HFFc6 (cell line): ENCODE data around the gene TULP3. TPM values are rescaled to one million over a fixed set of nuclear protein-coding genes. Genes with fewer than 3 reads are reported as not detected.
A peak's percentile ranks its signal among the peaks of the same experiment; 100 is the strongest.

Source experiments
- DNase-seq: peaks from one replicate; pipeline ENCODE4 v3.0.0-alpha.2; 2018
- H3K27ac Mint-ChIP-seq: 2 replicates; pipeline ENCODE4 v1.8.0; 2020; ENCODE audit warnings: mild to moderate bottlenecking, mixed read lengths
- H3K27me3 Mint-ChIP-seq: 2 replicates; pipeline ENCODE4 v1.8.0; 2021; ENCODE audit warnings: mild to moderate bottlenecking, moderate library complexity, mixed read lengths; ENCODE audit not compliant: insufficient read depth
- H3K36me3 Mint-ChIP-seq: 2 replicates; pipeline ENCODE4 v1.8.0; 2021; ENCODE audit warnings: low read depth, mixed read lengths
- H3K4me1 Mint-ChIP-seq: 2 replicates; pipeline ENCODE4 v1.8.0; 2020; ENCODE audit warnings: low read depth, mixed read lengths
- H3K4me3 Mint-ChIP-seq: 2 replicates; pipeline ENCODE4 v1.8.0; 2020; ENCODE audit warnings: mild to moderate bottlenecking, moderate library complexity, mixed read lengths
- H3K9me3 Mint-ChIP-seq: 2 replicates; pipeline ENCODE4 v1.8.0; 2020; ENCODE audit warnings: mild to moderate bottlenecking, mixed read lengths
- total RNA-seq, 6 experiments: library from RNA; stranded (reverse); fragmentation: NEBNext Ultra II Directional; extraction: Animal tissue kit (Norgen Biotek cat#: 25700); gene quantifications; 2 replicates in 1 of 6; 3 replicates in 5 of 6; pipeline ENCODE4 v1.2.3, GENCODE V29; 2021
- TF ChIP-seq, protein P1 (sequence below): fragments of 200-600 bp; sonication (generic); IDR thresholded peaks from 2 replicates; pipeline ENCODE4 v1.5.0; 2021; ENCODE audit warnings: antibody characterized with exemption, mild to moderate bottlenecking

TULP3 gene
- total RNA-seq, 6 experiments from 2014 or later = 25.8 to 34.0 (median 31.6) TPM

DNA sequence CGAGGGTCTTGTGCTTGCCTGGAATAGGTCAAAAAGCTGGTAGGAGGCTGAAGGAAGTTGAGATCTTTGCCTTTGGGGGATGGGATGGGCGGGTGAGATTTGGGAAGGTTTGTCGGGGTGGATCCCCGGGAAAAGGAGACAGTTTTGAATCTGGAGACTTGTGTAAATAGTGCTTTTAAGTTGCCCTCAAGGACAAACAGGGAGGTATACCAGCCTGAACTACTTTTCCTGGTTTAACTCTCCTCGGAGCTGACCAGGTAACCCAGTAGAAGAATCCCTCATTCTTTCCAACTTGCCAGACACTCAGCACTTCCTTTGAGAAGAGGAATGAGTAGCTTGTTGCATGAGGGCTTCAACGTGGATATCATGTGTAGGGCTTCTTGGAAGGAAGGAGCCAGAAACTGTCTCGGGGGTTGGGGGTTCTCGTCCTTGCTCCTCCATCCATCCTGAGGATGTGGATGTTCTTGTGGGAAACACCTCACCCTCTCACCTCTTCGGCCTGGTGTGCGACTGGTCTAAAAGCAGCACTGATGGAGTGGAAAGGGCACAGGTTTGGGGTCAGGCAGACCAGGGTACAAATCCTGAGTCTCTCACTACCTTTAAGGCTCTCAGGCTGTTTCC is 70.4 kb downstream of the TULP3 start:
- H3K36me3 Mint-ChIP-seq = peaks cover 17% of the 10 kb centered on the region
- H3K4me3 Mint-ChIP-seq = peak overlapping the region; percentile 93
- peaks cover 46% of the 10 kb centered on the region for H3K4me1 Mint-ChIP-seq
- peaks cover 2% of the 10 kb centered on the region; the same call in 1 of the 2 replicates for H3K27me3 Mint-ChIP-seq
- no peaks in the 10 kb centered on the region for H3K9me3 Mint-ChIP-seq
- peak overlapping the region; percentile 85 for H3K27ac Mint-ChIP-seq
- TF ChIP-seq, protein P1, sequence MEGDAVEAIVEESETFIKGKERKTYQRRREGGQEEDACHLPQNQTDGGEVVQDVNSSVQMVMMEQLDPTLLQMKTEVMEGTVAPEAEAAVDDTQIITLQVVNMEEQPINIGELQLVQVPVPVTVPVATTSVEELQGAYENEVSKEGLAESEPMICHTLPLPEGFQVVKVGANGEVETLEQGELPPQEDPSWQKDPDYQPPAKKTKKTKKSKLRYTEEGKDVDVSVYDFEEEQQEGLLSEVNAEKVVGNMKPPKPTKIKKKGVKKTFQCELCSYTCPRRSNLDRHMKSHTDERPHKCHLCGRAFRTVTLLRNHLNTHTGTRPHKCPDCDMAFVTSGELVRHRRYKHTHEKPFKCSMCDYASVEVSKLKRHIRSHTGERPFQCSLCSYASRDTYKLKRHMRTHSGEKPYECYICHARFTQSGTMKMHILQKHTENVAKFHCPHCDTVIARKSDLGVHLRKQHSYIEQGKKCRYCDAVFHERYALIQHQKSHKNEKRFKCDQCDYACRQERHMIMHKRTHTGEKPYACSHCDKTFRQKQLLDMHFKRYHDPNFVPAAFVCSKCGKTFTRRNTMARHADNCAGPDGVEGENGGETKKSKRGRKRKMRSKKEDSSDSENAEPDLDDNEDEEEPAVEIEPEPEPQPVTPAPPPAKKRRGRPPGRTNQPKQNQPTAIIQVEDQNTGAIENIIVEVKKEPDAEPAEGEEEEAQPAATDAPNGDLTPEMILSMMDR = no peak
- DNase-seq = no peak

DNA sequence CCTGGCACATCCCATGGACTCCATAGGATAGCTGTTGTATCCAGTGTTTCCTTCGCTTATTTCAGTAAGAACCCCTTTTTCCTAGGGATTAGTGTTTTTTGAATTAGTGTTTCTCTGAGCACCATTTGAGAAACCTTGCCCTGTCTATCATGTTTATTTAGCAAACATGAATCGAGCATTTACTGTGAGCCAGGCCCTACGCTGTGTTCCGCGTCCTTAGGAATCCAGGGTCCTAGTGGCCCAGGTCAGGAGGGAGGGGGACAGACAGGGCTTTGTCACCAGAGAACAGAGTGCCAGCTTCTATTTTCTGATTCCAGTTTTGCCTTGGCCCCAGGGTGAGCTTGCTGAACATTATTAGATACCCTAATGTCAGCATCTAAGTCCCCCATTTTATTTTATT is 71.0 kb downstream of the TULP3 start:
- no peak overlapping the region for H3K27ac Mint-ChIP-seq
- H3K4me1 Mint-ChIP-seq = peaks cover 46% of the 10 kb centered on the region
- TF ChIP-seq, protein P1 = no peak
- DNase-seq = no peak
- H3K9me3 Mint-ChIP-seq = no peaks in the 10 kb centered on the region
- H3K27me3 Mint-ChIP-seq = peaks cover 2% of the 10 kb centered on the region; the same call in 1 of the 2 replicates
- peaks cover 18% of the 10 kb centered on the region for H3K36me3 Mint-ChIP-seq
- no peak overlapping the region; the same call in 1 of the 2 replicates for H3K4me3 Mint-ChIP-seq

DNA sequence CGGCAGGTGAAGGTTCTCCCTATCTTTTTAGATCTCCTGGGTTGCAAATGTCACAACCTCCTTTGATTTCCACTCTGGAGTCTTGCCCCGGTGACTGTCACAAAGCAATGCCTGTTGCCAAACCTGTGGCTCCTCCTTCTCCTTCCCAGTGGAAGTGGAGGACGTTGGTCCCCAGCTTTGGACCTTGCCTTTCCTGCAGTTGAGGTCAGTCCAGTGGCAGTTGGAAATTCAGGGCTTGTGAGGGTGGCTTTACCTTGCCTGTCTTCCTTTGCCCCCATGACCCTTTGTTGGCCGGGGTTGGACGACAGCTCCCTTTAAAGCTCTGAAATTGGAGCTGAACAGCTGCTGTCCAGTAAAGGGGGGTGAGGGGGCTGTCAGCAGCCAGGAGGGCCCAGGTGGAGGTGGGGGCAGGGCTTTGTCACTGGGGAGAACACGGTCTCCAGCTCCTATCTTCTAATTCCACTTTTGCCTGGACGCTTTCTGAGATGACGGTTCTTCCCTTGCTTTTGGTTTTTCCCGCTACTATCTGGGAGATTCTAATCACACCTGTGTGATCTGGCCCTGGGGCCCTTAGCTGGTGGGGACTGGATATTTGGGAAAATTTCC is 72.6 kb downstream of the TULP3 start:
- Mint-ChIP-seq H3K4me1 (peaks cover 33% of the 10 kb centered on the region), H3K4me3 (no peak overlapping the region), H3K36me3 (peaks cover 9% of the 10 kb centered on the region), H3K27ac (no peak overlapping the region), H3K27me3 (peaks cover 2% of the 10 kb centered on the region; the same call in 1 of the 2 replicates), H3K9me3 (no peaks in the 10 kb centered on the region)
- TF ChIP-seq, protein P1 = no peak
- DNase-seq = no peak

DNA sequence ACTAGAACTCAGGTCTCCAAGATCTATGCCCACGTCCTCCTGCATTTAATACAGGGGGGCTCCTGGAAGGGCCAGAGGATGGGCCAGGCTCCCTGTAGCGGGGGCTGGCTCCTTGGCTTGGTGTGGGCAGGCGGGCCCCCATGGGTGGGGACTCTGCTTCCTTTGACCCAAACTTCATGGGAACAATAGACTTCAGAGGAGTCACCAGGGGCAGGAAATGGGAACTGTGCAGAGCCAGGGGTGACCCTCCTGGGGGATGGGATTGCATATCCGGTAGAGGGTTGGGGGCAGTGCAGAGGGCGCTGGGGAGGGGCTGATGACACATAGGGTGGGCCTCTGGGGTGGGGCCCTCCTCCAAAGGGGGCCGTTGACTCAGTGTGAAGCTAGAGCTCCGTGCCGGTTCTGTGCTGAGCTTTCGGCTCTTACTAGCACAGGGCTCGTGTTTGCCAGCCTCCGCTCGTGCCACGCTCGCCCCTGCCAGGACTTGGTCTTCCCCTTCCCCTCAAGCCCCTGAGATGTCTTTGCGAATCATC is 73.1 kb downstream of the TULP3 start:
- Mint-ChIP-seq H3K4me1 (peaks cover 28% of the 10 kb centered on the region), H3K9me3 (no peaks in the 10 kb centered on the region), H3K27ac (no peak overlapping the region), H3K36me3 (peaks cover 9% of the 10 kb centered on the region), H3K4me3 (no peak overlapping the region), H3K27me3 (peaks cover 2% of the 10 kb centered on the region; the same call in 1 of the 2 replicates)
- TF ChIP-seq, protein P1 = no peak
- DNase-seq = no peak

DNA sequence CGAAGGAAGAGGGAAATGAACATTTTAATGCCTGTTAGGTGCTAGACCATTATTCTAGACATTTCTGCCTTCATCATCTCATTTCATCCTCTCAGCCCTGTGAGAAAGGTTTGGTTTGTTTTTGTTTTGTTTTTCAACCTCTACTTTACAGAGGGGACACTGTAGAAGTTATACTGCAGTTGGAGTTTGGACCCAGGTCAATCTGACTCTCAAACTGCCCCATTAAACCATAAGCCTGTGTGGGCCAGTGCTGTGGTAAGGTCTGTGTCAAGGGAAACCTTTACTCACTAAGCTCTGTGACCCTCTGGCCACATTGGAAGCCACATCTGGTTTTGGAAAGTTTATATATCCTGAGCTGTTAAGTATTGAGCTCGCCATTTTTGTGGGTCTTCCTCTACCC is 77.0 kb downstream of the TULP3 start:
- Mint-ChIP-seq H3K4me1 (peaks cover 20% of the 10 kb centered on the region), H3K9me3 (no peaks in the 10 kb centered on the region), H3K36me3 (peaks cover 13% of the 10 kb centered on the region), H3K4me3 (no peak overlapping the region), H3K27me3 (peaks cover 4% of the 10 kb centered on the region), H3K27ac (no peak overlapping the region)
- TF ChIP-seq, protein P1 = no peak
- no peak for DNase-seq
